WTC11 (cell line): ENCODE results near the gene SART3. TPM values are rescaled to one million over a fixed set of nuclear protein-coding genes. Genes with fewer than 3 reads are reported as not detected.

Experiments used
- ATAC-seq: fragments of 200-7000 bp; cut with Tn5 transposase; 2 replicates; pipeline ENCODE4 v1.10.0; 2021; ENCODE audit warnings: mild to moderate bottlenecking, moderate library complexity
- CTCF ChIA-PET: fragments of 300-600 bp; sonication (Branson Sonifier 250); formaldehyde crosslinking; loops from one replicate; lab custom pipeline; 2021; ENCODE audit warnings: antibody characterized with exemption; lab: Charles Lee
- POLR2A ChIA-PET: fragments of 350-600 bp; sonication (Branson Sonifier 250); formaldehyde crosslinking; loops from one replicate; lab custom pipeline; 2021; ENCODE audit warnings: antibody characterized with exemption; lab: Charles Lee
- DNase-seq: peaks from one replicate; pipeline ENCODE4 v3.0.0; 2021; ENCODE audit warnings: low spot score
- H3K27ac Mint-ChIP-seq: 2 replicates; pipeline ENCODE4 v1.8.0; 2021; ENCODE audit warnings: mixed read lengths
- H3K27me3 Mint-ChIP-seq: 2 replicates; pipeline ENCODE4 v1.8.0; 2021; ENCODE audit warnings: low read depth, mild to moderate bottlenecking, moderate library complexity, mixed read lengths
- H3K36me3 Mint-ChIP-seq: 2 replicates; pipeline ENCODE4 v1.8.0; 2021; ENCODE audit warnings: mixed read lengths
- H3K4me1 Mint-ChIP-seq: 2 replicates; pipeline ENCODE4 v1.8.0; 2022; ENCODE audit warnings: mixed read lengths
- H3K4me3 Mint-ChIP-seq: 2 replicates; pipeline ENCODE4 v1.8.0; 2021; ENCODE audit warnings: mild to moderate bottlenecking, moderate library complexity, mixed read lengths
- H3K9me3 Mint-ChIP-seq: 2 replicates; pipeline ENCODE4 v1.8.0; 2021; ENCODE audit warnings: mixed read lengths
- CREM ChIP-seq: sonication (generic); formaldehyde crosslinking; IDR thresholded peaks from 2 replicates; pipeline ENCODE4 v1.8.1; 2022; ENCODE audit warnings: mild to moderate bottlenecking, missing genetic modification reagents, moderate library complexity
- E2F4 ChIP-seq: sonication (generic); formaldehyde crosslinking; IDR thresholded peaks from 2 replicates; pipeline ENCODE4 v1.8.1; 2022; ENCODE audit warnings: low read depth, mild to moderate bottlenecking, moderate library complexity, missing genetic modification reagents, borderline replicate concordance
- ESRRA ChIP-seq: sonication (generic); formaldehyde crosslinking; IDR thresholded peaks from 2 replicates; pipeline ENCODE4 v1.8.1; 2022; ENCODE audit warnings: mild to moderate bottlenecking, missing genetic modification reagents, borderline replicate concordance
- GRHL2 ChIP-seq: fragments of 250-450 bp; sonication (Bioruptor Pico); IDR thresholded peaks from 2 replicates; pipeline ENCODE4 v1.8.0; 2022; ENCODE audit warnings: mild to moderate bottlenecking, moderate library complexity; ENCODE audit not compliant: insufficient replicate concordance, severe bottlenecking
- IRF1 ChIP-seq: sonication (generic); formaldehyde crosslinking; IDR thresholded peaks from 2 replicates; pipeline ENCODE4 v1.8.0; 2023; ENCODE audit warnings: missing genetic modification reagents
- JUN ChIP-seq: sonication (generic); formaldehyde crosslinking; IDR thresholded peaks from 2 replicates; pipeline ENCODE4 v1.8.0; 2023; ENCODE audit warnings: mild to moderate bottlenecking, missing genetic modification reagents
- KAT7 ChIP-seq: sonication (generic); formaldehyde crosslinking; IDR thresholded peaks from 2 replicates; pipeline ENCODE4 v1.8.1; 2023; ENCODE audit warnings: missing genetic modification reagents, mild to moderate bottlenecking, borderline replicate concordance
- MAX ChIP-seq: sonication (generic); formaldehyde crosslinking; IDR thresholded peaks from 2 replicates; pipeline ENCODE4 v1.8.0; 2022; ENCODE audit warnings: mild to moderate bottlenecking, missing genetic modification reagents
- MXD4 ChIP-seq: fragments of 250-450 bp; sonication (Bioruptor Pico); IDR thresholded peaks from 2 replicates; pipeline ENCODE4 v1.8.0; 2021; ENCODE audit warnings: mild to moderate bottlenecking, moderate library complexity, borderline replicate concordance
- TEAD1 ChIP-seq: sonication (generic); formaldehyde crosslinking; IDR thresholded peaks from 2 replicates; pipeline ENCODE4 v1.8.0; 2022; ENCODE audit warnings: mild to moderate bottlenecking, missing genetic modification reagents
- USF1 ChIP-seq: sonication (generic); formaldehyde crosslinking; IDR thresholded peaks from 2 replicates; pipeline ENCODE4 v1.8.0; 2022; ENCODE audit warnings: mild to moderate bottlenecking, missing genetic modification reagents
- ZNF121 ChIP-seq: sonication (generic); formaldehyde crosslinking; IDR thresholded peaks from 2 replicates; pipeline ENCODE4 v1.8.0; 2023; ENCODE audit warnings: missing genetic modification reagents
- ZNF138 ChIP-seq: sonication (generic); formaldehyde crosslinking; conservative IDR thresholded peaks from 2 replicates; pipeline ENCODE4 v1.8.1; 2022; ENCODE audit warnings: mild to moderate bottlenecking, moderate library complexity, missing genetic modification reagents
- ZNF232 ChIP-seq: sonication (generic); formaldehyde crosslinking; IDR thresholded peaks from 2 replicates; pipeline ENCODE4 v1.8.0; 2022; ENCODE audit warnings: mild to moderate bottlenecking, missing genetic modification reagents
- ZNF281 ChIP-seq: sonication (generic); formaldehyde crosslinking; IDR thresholded peaks from 2 replicates; pipeline ENCODE4 v1.8.0; 2023; ENCODE audit warnings: mild to moderate bottlenecking, missing genetic modification reagents
- ZNF671 ChIP-seq: fragments of 250-450 bp; sonication (Bioruptor Pico); IDR thresholded peaks from 2 replicates; pipeline ENCODE4 v1.8.0; 2021; ENCODE audit warnings: mild to moderate bottlenecking
- ZSCAN18 ChIP-seq: fragments of 250-450 bp; sonication (Bioruptor Pico); IDR thresholded peaks from 2 replicates; pipeline ENCODE4 v2.1.2; 2022; ENCODE audit warnings: mild to moderate bottlenecking, moderate library complexity
- total RNA-seq: library from RNA; stranded (reverse); gene quantifications from 3 replicates; pipeline ENCODE4 v1.2.3, GENCODE V29; 2021
- TF ChIP-seq, protein P1 (sequence below): sonication (generic); formaldehyde crosslinking; IDR thresholded peaks from 2 replicates; pipeline ENCODE4 v1.8.0; 2023; ENCODE audit warnings: missing genetic modification reagents, mild to moderate bottlenecking, borderline replicate concordance
- TF ChIP-seq, protein P2 (sequence below): sonication (generic); formaldehyde crosslinking; IDR thresholded peaks from 2 replicates; pipeline ENCODE4 v1.8.1; 2023; ENCODE audit warnings: mild to moderate bottlenecking, missing genetic modification reagents, moderate library complexity
- TF ChIP-seq, protein P3 (sequence below): sonication (generic); formaldehyde crosslinking; IDR thresholded peaks from 2 replicates; pipeline ENCODE4 v1.8.0; 2022; ENCODE audit warnings: mild to moderate bottlenecking, missing genetic modification reagents

The SART3 gene
- total RNA-seq, 1 experiment from 2014 or later: 91.2 TPM

GRCh38 chr12:108519558-108519957, 41.4 kb downstream of the SART3 start (continued):
- no peak for TF ChIP-seq JUN (CRISPR knock-in tag)
- no peak for TF ChIP-seq TEAD1
- TF ChIP-seq, protein P1, sequence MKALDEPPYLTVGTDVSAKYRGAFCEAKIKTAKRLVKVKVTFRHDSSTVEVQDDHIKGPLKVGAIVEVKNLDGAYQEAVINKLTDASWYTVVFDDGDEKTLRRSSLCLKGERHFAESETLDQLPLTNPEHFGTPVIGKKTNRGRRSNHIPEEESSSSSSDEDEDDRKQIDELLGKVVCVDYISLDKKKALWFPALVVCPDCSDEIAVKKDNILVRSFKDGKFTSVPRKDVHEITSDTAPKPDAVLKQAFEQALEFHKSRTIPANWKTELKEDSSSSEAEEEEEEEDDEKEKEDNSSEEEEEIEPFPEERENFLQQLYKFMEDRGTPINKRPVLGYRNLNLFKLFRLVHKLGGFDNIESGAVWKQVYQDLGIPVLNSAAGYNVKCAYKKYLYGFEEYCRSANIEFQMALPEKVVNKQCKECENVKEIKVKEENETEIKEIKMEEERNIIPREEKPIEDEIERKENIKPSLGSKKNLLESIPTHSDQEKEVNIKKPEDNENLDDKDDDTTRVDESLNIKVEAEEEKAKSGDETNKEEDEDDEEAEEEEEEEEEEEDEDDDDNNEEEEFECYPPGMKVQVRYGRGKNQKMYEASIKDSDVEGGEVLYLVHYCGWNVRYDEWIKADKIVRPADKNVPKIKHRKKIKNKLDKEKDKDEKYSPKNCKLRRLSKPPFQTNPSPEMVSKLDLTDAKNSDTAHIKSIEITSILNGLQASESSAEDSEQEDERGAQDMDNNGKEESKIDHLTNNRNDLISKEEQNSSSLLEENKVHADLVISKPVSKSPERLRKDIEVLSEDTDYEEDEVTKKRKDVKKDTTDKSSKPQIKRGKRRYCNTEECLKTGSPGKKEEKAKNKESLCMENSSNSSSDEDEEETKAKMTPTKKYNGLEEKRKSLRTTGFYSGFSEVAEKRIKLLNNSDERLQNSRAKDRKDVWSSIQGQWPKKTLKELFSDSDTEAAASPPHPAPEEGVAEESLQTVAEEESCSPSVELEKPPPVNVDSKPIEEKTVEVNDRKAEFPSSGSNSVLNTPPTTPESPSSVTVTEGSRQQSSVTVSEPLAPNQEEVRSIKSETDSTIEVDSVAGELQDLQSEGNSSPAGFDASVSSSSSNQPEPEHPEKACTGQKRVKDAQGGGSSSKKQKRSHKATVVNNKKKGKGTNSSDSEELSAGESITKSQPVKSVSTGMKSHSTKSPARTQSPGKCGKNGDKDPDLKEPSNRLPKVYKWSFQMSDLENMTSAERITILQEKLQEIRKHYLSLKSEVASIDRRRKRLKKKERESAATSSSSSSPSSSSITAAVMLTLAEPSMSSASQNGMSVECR: no peak
- TF ChIP-seq MAX (CRISPR knock-in tag): 0 out of 2 replicates have a peak, but pooled peaks have one; percentile 27
- peak; percentile 51; the same call in 1 of the 2 replicates for TF ChIP-seq USF1 (CRISPR knock-in tag)
- TF ChIP-seq KAT7 (CRISPR knock-in tag): no peak
- TF ChIP-seq MXD4 (CRISPR knock-in tag): no peak
- TF ChIP-seq ZNF281: no peak
- TF ChIP-seq ZSCAN18: no peak
- TF ChIP-seq, protein P2, sequence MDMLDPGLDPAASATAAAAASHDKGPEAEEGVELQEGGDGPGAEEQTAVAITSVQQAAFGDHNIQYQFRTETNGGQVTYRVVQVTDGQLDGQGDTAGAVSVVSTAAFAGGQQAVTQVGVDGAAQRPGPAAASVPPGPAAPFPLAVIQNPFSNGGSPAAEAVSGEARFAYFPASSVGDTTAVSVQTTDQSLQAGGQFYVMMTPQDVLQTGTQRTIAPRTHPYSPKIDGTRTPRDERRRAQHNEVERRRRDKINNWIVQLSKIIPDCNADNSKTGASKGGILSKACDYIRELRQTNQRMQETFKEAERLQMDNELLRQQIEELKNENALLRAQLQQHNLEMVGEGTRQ (CRISPR knock-in tag): peak; percentile 61
- TF ChIP-seq, all 79 proteins: peak for 3

GRCh38 chr12:108518716-108519496, 42.1 kb downstream of the SART3 start:
- Mint-ChIP-seq H3K4me1 (peaks cover 9% of the 10 kb centered on the region), H3K27me3 (no peaks in the 10 kb centered on the region; the same call in 1 of the 2 replicates), H3K9me3 (no peaks in the 10 kb centered on the region), H3K4me3 (no peak overlapping the region), H3K27ac (no peak overlapping the region), H3K36me3 (peaks cover 53% of the 10 kb centered on the region)
- ATAC-seq (no peak), DNase-seq (no peak)
- POLR2A ChIA-PET: interaction anchor here (0.7 kb wide), 1 partner anchor 802 kb away, joined by 4 read pairs; no protein-coding TSS in a partner anchor
- CTCF ChIA-PET: interaction anchor here (1.0 to 1.3 kb wide), 2 partner anchors 456 to 526 kb away, joined by 4 to 5 read pairs; no protein-coding TSS in a partner anchor
- TF ChIP-seq CREM (CRISPR knock-in tag) (no peak), IRF1 (CRISPR knock-in tag) (no peak), ZNF121 (no peak), GRHL2 (no peak), ZNF671 (CRISPR knock-in tag) (no peak), ESRRA (CRISPR knock-in tag) (no peak), E2F4 (CRISPR knock-in tag) (no peak), ZNF138 (CRISPR knock-in tag) (no peak), ZNF232 (CRISPR knock-in tag) (no peak)
- TF ChIP-seq, protein P3, sequence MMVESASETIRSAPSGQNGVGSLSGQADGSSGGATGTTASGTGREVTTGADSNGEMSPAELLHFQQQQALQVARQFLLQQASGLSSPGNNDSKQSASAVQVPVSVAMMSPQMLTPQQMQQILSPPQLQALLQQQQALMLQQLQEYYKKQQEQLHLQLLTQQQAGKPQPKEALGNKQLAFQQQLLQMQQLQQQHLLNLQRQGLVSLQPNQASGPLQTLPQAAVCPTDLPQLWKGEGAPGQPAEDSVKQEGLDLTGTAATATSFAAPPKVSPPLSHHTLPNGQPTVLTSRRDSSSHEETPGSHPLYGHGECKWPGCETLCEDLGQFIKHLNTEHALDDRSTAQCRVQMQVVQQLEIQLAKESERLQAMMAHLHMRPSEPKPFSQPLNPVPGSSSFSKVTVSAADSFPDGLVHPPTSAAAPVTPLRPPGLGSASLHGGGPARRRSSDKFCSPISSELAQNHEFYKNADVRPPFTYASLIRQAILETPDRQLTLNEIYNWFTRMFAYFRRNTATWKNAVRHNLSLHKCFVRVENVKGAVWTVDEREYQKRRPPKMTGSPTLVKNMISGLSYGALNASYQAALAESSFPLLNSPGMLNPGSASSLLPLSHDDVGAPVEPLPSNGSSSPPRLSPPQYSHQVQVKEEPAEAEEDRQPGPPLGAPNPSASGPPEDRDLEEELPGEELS (CRISPR knock-in tag): no peak
